ENCODE results near the gene CD52.
A peak's percentile ranks its signal among the peaks of the same experiment; 100 is the strongest.
"Not testable (repeated sequence)": the region's sequence is repeated elsewhere in the genome, so short reads cannot be mapped to it uniquely, and the experiment has no call there.

CD52 gene

GRCh38 chr1:26283871-26284596, 33.7 kb upstream of the CD52 start:
- no peak for DNase-seq (ENCODE audit: low read depth in 3 of 3, low spot score in 1 of 3)

GRCh38 chr1:26284597-26285347, 33.0 kb upstream of the CD52 start:
- peak; percentile 82 to 90 (median 88) for DNase-seq (ENCODE audit: low read depth in 3 of 3, low spot score in 1 of 3)

GRCh38 chr1:26285366-26286063, 32.2 kb upstream of the CD52 start:
- no peak for DNase-seq (ENCODE audit: low read depth in 3 of 3, low spot score in 1 of 3)

- no peak for DNase-seq (ENCODE audit: low read depth in 3 of 3, low spot score in 1 of 3)
These were observed 31.7 kb upstream of the CD52 start for GRCh38 chr1:26286064-26286416.

DNA sequence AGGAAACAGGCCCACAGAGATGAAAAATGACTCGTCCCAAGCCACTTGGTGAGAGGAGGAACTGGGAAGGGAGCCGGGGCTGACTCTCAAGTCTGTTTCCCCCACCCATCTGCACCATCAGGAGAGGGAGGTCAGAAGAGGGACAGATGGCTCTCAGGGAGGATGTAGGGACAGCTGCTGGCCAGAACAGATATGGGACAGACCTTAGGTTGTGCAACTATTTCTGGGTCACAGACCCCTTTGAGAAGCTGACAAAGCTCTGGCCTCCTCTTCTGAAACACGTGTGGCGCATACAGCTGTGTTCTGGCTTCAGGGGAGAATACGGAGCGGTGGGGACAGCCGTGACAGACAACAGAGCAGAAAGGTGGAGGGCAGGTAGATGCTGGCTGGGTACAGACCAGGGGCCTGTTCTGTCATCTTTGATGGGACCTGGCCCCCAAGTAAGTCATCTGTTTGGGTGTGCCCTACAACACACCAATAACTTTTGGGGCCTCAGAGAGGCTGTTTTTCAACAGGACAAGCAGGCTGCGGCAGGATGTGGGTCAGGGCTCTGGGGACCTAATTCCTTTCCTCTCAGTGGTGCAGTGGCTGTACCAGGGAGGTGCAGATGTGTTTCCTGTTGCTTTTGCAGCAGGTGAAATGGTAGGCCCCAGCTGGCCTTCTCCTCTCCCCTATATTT, 30.6 kb upstream of the CD52 start:
- peak in 1 of 3 donors; percentile 62 for DNase-seq (ENCODE audit: low read depth in 3 of 3, low spot score in 1 of 3)

- DNase-seq (ENCODE audit: low read depth in 3 of 3, low spot score in 1 of 3) = no peak
These were observed 29.9 kb upstream of the CD52 start for GRCh38 chr1:26287811-26288210.

DNA sequence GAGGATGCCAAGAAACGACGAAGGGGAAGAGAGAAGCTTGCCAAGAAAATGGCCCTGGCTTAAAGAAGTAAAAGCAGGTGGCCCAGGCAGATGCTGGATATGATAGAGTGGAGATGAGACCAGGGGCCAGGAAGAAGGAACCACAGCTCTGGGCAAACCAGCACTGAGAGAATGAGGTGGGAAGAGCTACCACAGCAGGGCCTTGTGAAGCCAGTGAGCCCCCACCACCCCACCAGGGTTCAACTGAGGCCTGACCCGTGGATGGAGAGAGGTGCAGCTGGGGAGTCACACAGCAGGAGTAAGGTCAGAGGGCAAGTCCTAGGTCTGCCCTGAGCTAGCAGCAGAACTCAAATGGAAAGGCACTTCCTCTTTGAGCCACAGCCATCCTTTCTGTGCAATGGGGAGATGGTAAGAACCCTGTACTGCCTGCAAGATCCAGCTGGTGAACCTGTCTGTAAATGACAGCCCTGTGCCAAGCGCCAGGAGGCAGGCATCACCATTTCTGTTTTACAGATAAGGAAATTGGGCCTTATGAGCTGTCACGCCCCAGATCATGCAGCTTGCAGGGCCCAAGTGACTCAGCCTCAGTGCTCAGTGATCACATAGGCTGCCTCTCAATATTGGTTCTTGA, 29.3 kb upstream of the CD52 start:
- peak in 1 of 3 donors; percentile 38 for DNase-seq (ENCODE audit: low read depth in 3 of 3, low spot score in 1 of 3)

DNA sequence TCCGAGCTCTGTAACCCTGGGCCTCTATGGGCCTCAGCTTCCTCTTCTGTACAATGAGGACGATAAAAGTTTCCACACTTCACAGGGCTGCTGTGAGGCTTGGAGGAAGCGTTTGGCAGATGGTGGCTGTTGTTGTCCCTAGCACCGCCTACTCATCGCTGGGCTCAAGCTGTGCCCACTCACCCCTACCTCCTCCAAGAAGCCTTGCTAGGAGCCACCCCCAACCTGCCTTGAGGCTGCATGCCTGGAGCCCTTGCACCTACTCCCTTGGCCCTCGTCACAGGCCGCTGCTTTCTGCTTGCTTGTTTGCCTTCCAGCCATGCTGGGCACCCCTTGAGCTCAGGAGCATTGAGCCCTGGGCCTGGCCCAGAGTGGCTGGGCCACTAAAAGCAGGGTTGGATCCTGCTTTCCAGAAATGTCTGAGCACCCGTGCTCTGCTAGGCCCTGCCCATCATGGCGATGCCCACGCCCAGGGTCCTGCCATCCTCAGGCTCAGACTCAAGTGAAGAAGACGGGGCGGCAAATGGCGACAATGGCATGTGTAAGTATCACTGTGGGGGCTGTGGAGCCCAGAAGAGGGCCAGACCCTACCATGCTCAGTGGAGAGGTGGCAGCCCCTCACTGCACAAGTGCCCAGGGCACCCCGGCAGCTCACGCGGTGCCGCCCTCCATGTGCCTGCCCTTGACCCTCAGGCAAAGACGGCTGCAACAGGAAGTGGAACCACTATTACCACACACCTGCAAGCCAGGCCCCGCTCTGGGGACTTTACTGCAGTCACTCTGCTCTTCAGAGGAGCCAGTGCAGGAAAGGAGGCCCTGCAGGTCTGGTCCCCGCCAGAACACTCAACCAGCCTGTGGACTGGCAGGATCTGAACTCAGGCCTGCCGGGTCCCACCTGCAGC, 28.3 kb upstream of the CD52 start:
- DNase-seq (ENCODE audit: low read depth in 3 of 3, low spot score in 1 of 3) = no peak

- DNase-seq (ENCODE audit: low read depth in 3 of 3, low spot score in 1 of 3) = no peak
These were observed 27.5 kb upstream of the CD52 start for GRCh38 chr1:26290122-26290881.

DNA sequence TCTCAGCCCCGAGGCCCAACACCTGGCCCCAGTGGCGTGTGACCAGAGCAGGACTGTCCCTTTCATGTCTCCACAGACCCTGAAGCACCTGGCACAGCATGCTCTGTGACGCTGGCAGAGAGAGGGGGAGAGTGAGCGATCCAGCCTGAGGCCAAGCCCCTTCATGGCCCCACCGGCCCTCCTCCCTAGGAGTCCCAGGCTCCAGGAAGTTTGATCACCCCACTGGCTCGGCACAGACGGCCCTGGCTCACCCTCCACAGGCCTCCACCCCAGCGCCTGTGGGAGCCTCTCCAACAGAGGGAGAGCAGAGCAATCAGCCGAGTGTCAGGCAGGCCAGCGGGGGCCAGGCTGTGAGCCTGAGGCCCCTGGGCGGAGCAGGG, 26.9 kb upstream of the CD52 start:
- DNase-seq (ENCODE audit: low read depth in 3 of 3, low spot score in 1 of 3) = no peak

GRCh38 chr1:26291433-26291832, 26.3 kb upstream of the CD52 start:
- no peak for DNase-seq (ENCODE audit: low read depth in 3 of 3, low spot score in 1 of 3)

DNA sequence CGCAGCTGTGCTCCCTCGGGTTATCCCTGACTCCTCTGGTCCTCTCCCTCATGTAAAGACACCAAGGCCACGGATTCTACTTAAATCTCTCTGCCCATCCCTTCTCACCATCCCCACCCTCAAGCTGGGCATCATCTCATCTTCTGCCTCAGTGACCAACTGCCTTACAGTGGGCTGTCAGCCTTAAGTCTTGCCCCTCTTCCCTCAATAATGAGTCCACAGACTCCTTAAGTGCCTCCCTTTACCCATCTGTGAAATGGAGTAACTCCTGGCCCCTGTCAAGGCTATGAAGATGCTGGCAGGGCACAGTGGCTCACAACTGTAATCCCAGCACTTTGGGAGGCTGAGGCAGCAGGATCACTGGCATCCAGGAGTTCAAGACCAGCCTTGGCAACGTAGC, 25.8 kb upstream of the CD52 start:
- no peak for DNase-seq (ENCODE audit: low read depth in 3 of 3, low spot score in 1 of 3)

DNA sequence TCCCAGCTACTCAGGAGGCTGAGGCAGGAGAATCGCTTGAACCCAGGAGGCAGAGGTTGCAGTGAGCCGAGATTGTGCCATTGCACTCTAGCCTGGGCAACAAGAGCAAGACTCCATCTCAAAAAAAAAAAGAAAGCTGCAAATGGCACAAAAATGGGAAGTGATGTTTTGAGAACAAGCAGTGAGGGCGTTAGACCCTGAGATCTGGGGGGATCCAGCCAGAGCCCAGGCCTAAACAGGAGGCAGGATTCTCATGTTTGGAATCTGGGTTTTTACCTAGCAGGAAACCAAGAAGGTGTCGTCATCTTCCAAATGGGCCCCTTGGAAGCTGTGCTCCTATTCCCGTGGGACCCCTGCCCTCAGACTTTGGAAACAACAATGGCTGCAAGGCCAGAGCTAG, 25.0 kb upstream of the CD52 start:
- not testable (repeated sequence) for DNase-seq (ENCODE audit: low read depth in 3 of 3, low spot score in 1 of 3)

DNA sequence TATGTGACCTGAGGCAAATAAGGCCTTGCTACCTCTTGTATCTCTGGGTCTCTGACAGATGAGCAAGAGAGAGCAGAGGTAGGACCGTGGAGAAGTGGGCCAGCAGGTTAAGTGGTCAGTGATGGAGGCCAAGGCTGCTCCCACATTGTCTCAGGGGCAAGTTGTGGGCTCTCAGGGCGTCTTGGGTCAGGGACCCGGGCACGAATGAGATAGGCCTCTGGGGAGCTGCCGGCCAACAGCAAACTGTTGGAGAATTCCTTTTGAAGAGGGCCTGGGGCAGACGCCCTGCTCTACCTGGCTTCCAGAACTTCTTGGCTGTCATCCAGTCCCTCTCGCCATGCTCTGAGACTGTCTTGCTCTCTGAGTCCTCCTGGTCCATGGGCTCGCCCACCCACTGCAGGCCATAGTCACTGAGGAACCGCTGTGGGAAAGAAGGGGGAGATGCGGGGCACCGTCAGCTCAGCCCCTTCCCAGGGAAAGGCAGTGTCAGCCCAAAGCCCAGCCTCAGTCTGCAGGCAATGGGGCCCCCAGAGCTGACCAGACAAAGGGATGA, 23.8 kb upstream of the CD52 start:
- DNase-seq (ENCODE audit: low read depth in 3 of 3, low spot score in 1 of 3) = no peak

DNA sequence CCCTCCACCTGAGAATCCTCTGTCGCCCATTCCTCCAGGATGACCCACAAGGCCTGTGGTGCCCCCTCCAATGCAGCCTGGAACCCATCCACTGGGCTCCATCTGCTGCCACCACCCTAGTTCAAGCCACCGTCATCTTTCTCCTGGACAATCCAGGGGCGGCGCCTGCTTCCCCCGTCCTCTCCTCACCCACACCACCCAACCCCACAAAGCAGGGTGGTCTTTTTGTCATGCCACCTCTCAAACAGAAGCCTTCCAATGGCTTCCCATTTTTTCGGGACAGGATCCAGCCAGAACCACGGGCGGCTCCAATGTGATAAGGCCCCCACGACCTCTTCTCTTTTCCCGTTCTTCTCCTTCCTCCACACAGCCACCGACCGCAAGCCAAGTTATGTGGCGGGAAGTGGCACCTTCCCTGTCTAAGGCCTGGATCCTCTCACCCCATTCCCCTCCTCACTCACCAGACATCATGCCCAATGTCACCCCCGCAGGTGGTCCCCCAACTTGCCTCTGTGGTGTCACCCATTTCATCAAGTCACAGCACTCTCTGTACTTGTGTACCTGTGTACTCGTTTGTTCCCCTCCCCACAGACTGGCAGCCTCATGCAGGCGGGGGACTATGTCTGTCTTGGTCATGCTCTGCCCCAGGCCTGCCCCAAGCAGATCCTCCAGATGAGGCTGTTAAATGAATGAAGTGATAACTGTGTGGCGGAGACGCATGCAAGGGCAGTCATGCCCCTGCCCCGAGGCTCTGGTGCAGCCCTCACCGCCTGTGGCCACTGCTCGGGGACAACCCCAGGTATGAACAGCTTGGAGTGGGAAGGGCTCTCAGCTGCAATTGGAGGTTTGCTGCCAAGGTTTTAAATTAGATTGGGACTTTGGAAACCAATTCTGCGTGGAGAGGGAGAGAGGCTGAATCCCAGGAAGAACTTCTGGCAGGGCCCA, 22.3 kb upstream of the CD52 start:
- DNase-seq (ENCODE audit: low read depth in 3 of 3, low spot score in 1 of 3) = no peak

- no peak for DNase-seq (ENCODE audit: low read depth in 3 of 3, low spot score in 1 of 3)
These were observed 21.3 kb upstream of the CD52 start for GRCh38 chr1:26296340-26297056.

DNA sequence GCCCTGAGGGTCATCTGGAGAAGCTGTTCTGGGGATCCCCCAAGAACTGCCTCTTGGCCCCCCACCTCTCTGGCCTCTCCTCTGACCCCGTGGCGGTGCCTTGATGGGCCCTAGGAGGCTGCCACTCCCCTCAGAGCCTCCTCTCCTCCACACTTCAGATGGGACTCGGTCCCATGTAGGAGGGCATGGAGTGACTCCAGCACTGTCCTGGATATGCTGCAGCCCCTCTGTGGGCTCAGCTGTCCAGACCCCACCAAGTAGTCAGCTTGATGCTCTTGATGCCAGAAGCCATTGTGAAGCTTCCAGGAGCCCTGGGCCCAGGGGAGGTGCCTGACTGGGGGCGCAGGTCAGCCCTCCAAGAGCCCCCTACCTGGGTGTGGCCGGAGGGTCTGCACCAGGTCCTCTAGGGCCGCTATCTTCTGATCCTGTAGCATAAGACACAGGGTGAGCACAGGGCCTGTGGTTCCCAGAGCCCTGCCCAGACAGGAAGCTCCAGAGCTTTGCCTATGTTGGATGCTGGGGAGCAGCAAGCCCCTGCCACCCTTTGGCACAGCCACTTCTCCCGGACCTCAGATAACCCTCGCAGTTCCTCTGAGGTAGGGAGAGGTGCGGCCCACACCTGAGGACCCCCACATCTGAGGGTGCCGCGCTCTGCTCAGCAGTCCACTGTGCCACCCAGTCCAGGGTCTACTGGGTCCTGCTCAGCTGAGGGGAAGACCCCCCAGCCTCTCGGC, 20.5 kb upstream of the CD52 start:
- no peak for DNase-seq (ENCODE audit: low read depth in 3 of 3, low spot score in 1 of 3)

Data from stimulated activated CD4-positive, alpha-beta T cell treated with anti-CD3 and anti-CD28 coated beads, TNF-alpha, amount 100 ng/mL, for 1 hour (primary cell).